ENCODE measurements around the gene KIAA1755.

The KIAA1755 gene

GRCh38 chr20:38299963-38300362 lies 39.4 kb upstream of the KIAA1755 start:
- no peak for TF ChIP-seq CTCF (conservative IDR thresholded peaks at IDR 0.05; ENCODE audit: low read depth)
- POLR2A ChIA-PET (ENCODE audit: low non-redundant PET): no interaction called here
- DNase-seq (ENCODE audit: low spot score): no peak
- H3K27ac ChIP-seq: no peak overlapping the region
- CTCF ChIA-PET: interaction anchor here (0.7 to 0.9 kb wide), 3 partner anchors 9 to 127 kb away, joined by 3 to 4 read pairs (median 3); no protein-coding TSS in a partner anchor

GRCh38 chr20:38298768-38299288 lies 38.3 kb upstream of the KIAA1755 start:
- H3K27ac ChIP-seq: peak overlapping the region; percentile 49
- ChIA-PET POLR2A (ENCODE audit: low non-redundant PET) (no interaction called here), CTCF (interaction anchor here (0.9 to 1.1 kb wide), 2 partner anchors 8 to 9 kb away, joined by 3 to 4 read pairs; no protein-coding TSS in a partner anchor)
- TF ChIP-seq CTCF (conservative IDR thresholded peaks at IDR 0.05; ENCODE audit: low read depth): no peak
- DNase-seq (ENCODE audit: low spot score): no peak

GRCh38 chr20:38297916-38298674 lies 37.6 kb upstream of the KIAA1755 start:
- no peak for TF ChIP-seq CTCF (conservative IDR thresholded peaks at IDR 0.05; ENCODE audit: low read depth)
- POLR2A ChIA-PET (ENCODE audit: low non-redundant PET): no interaction called here
- CTCF ChIA-PET: interaction anchor here (1.1 kb wide), 1 partner anchor 10 kb away, joined by 4 read pairs; no protein-coding TSS in a partner anchor
- DNase-seq (ENCODE audit: low spot score): no peak
- peak overlapping the region; percentile 49; the same call in 1 of the 2 replicates for H3K27ac ChIP-seq

- no peak for TF ChIP-seq CTCF (conservative IDR thresholded peaks at IDR 0.05; ENCODE audit: low read depth)
- H3K27ac ChIP-seq: no peak overlapping the region
- ChIA-PET POLR2A (ENCODE audit: low non-redundant PET) (no interaction called here), CTCF (interaction anchor here (0.9 to 1.4 kb wide), 2 partner anchors 9 to 75 kb away, joined by 4 to 8 read pairs; no protein-coding TSS in a partner anchor)
- DNase-seq (ENCODE audit: low spot score): no peak
These were observed 35.9 kb upstream of the KIAA1755 start for GRCh38 chr20:38296433-38296832.

- ChIA-PET POLR2A (ENCODE audit: low non-redundant PET) (no interaction called here), CTCF (interaction anchor here (0.5 to 1.4 kb wide), 7 partner anchors 9 to 732 kb away, joined by 3 to 8 read pairs (median 3); no protein-coding TSS in a partner anchor)
- no peak for DNase-seq (ENCODE audit: low spot score)
- no peak overlapping the region for H3K27ac ChIP-seq
- TF ChIP-seq CTCF (conservative IDR thresholded peaks at IDR 0.05; ENCODE audit: low read depth): no peak
These were observed 35.3 kb upstream of the KIAA1755 start for GRCh38 chr20:38295811-38296210.

GRCh38 chr20:38294076-38294591 lies 33.6 kb upstream of the KIAA1755 start:
- no peak for DNase-seq (ENCODE audit: low spot score)
- POLR2A ChIA-PET (ENCODE audit: low non-redundant PET): no interaction called here
- CTCF ChIA-PET: interaction anchor here (1.6 kb wide), 1 partner anchor 72 kb away, joined by 3 read pairs; no protein-coding TSS in a partner anchor

More at GRCh38 chr20:38294076-38294591, 33.6 kb upstream of the KIAA1755 start:
- TF ChIP-seq CTCF (conservative IDR thresholded peaks at IDR 0.05; ENCODE audit: low read depth): no peak
- H3K27ac ChIP-seq: no peak overlapping the region

Data from RWPE1 (cell line).